GM23338 (cell line): ENCODE results near the gene PPTC7. TPM values are rescaled to one million over a fixed set of nuclear protein-coding genes. Genes with fewer than 3 reads are reported as not detected.

ENCODE experiments used
- ATAC-seq: fragments of 200-7000 bp; cut with Tn5 transposase; 3 replicates; pipeline ENCODE4 v1.9.1; 2020
- DNase-seq: peaks from one replicate; pipeline ENCODE4 v3.0.0-alpha.2; 2015; ENCODE audit warnings: low spot score
- H2AFZ ChIP-seq: fragments of 200-600 bp; sonication (generic); 2 replicates; pipeline ENCODE4 v1.8.0; 2016; ENCODE audit warnings: antibody characterized with exemption, mild to moderate bottlenecking, moderate library complexity
- H3F3A ChIP-seq: fragments of 200-600 bp; sonication (generic); replicated peaks from 2 replicates; pipeline ENCODE4 v1.8.0; 2017; ENCODE audit warnings: antibody characterized with exemption, mixed run types, low read depth
- H3K27ac ChIP-seq: fragments of 200-600 bp; sonication (generic); 2 replicates; pipeline ENCODE4 v1.6.1; 2016; ENCODE audit warnings: low read depth
- H3K27me3 ChIP-seq: fragments of 200-600 bp; sonication (generic); 2 replicates; pipeline ENCODE4 v1.8.0; 2016; ENCODE audit warnings: mild to moderate bottlenecking, mixed run types, moderate library complexity; ENCODE audit not compliant: insufficient read depth
- H3K36me3 ChIP-seq: fragments of 200-600 bp; sonication (generic); 2 replicates; pipeline ENCODE4 v1.8.0; 2016; ENCODE audit warnings: mild to moderate bottlenecking; ENCODE audit not compliant: insufficient read depth
- H3K4me1 ChIP-seq: fragments of 200-600 bp; sonication (generic); 2 replicates; pipeline ENCODE4 v1.8.0; 2016; ENCODE audit warnings: mild to moderate bottlenecking, moderate library complexity; ENCODE audit not compliant: insufficient read depth
- H3K4me2 ChIP-seq: fragments of 200-600 bp; sonication (generic); 2 replicates; pipeline ENCODE4 v1.7.1; 2017; ENCODE audit warnings: mixed run types
- H3K4me3 ChIP-seq: fragments of 200-600 bp; sonication (generic); 2 replicates; pipeline ENCODE4 v1.6.1; 2016; ENCODE audit warnings: mixed run types
- H3K79me2 ChIP-seq: fragments of 200-600 bp; sonication (generic); replicated peaks from 2 replicates; pipeline ENCODE4 v1.8.0; 2017; ENCODE audit warnings: mild to moderate bottlenecking; ENCODE audit not compliant: insufficient read depth
- H3K9me2 ChIP-seq: fragments of 200-600 bp; sonication (generic); 2 replicates; pipeline ENCODE4 v1.8.0; 2017; ENCODE audit not compliant: insufficient read depth
- H4K20me1 ChIP-seq: fragments of 200-600 bp; sonication (generic); replicated peaks from 2 replicates; pipeline ENCODE4 v1.8.0; 2017; ENCODE audit warnings: mild to moderate bottlenecking; ENCODE audit not compliant: insufficient read depth
- H3K27ac Mint-ChIP-seq: 2 replicates; pipeline ENCODE4 v1.8.0; 2020; ENCODE audit warnings: inconsistent platforms, mild to moderate bottlenecking, moderate library complexity, mixed read lengths
- H3K27me3 Mint-ChIP-seq: 3 replicates; pipeline ENCODE4 v1.8.0; 2022; ENCODE audit warnings: low read depth, mild to moderate bottlenecking, moderate library complexity, mixed read lengths, inconsistent platforms; ENCODE audit not compliant: insufficient read depth, poor library complexity
- H3K36me3 Mint-ChIP-seq: 3 replicates; pipeline ENCODE4 v1.8.0; 2021; ENCODE audit warnings: low read depth, mild to moderate bottlenecking, inconsistent platforms, moderate library complexity, mixed read lengths
- H3K4me1 Mint-ChIP-seq: 3 replicates; pipeline ENCODE4 v1.8.0; 2020; ENCODE audit warnings: mild to moderate bottlenecking, inconsistent platforms, mixed read lengths
- H3K4me3 Mint-ChIP-seq: 3 replicates; pipeline ENCODE4 v1.8.0; 2021; ENCODE audit warnings: moderate library complexity, mild to moderate bottlenecking, inconsistent platforms, mixed read lengths
- H3K9me3 Mint-ChIP-seq: 3 replicates; pipeline ENCODE4 v1.8.0; 2020; ENCODE audit warnings: moderate library complexity, mild to moderate bottlenecking, inconsistent platforms, mixed read lengths
- CREB1 ChIP-seq: fragments of 250-450 bp; sonication (Bioruptor Pico); IDR thresholded peaks from 2 replicates; pipeline ENCODE4 v1.5.0; 2020; ENCODE audit warnings: low read depth, mild to moderate bottlenecking, moderate library complexity
- ETS1 ChIP-seq: IDR thresholded peaks from 2 replicates; pipeline ENCODE4 v1.6.1; 2016; ENCODE audit warnings: antibody characterized with exemption
- EZH2 ChIP-seq: fragments of 200-600 bp; sonication (generic); IDR thresholded peaks from one replicate; pipeline ENCODE4 v1.8.0; 2017; ENCODE audit warnings: antibody characterized with exemption, mild to moderate bottlenecking, low read depth; ENCODE audit not compliant: unreplicated experiment
- EZH2phosphoT487 ChIP-seq: fragments of 200-600 bp; sonication (generic); IDR thresholded peaks from one replicate; pipeline ENCODE4 v1.8.1; 2018; ENCODE audit warnings: antibody characterized with exemption; ENCODE audit not compliant: unreplicated experiment
- JUNB ChIP-seq: IDR thresholded peaks from one replicate; pipeline ENCODE4 v1.6.1; 2016; ENCODE audit warnings: antibody characterized with exemption; ENCODE audit not compliant: unreplicated experiment
- POLR2AphosphoS5 ChIP-seq: IDR thresholded peaks from 2 replicates; pipeline ENCODE4 v1.6.1; 2016; ENCODE audit warnings: antibody characterized with exemption, low read depth
- STAT1 ChIP-seq: IDR thresholded peaks from one replicate; pipeline ENCODE4 v1.6.1; 2016; ENCODE audit warnings: antibody characterized with exemption; ENCODE audit not compliant: unreplicated experiment
- polyA plus RNA-seq: library from polyadenylated mRNA; unstranded; fragments of >200 nt; fragmentation: Nextera tagmentation; extraction: Ambion mirVana; gene quantifications from 2 replicates; pipeline ENCODE4 v1.2.1, GENCODE V29; 2016
- total RNA-seq: library from RNA; depleted of rRNA; stranded (reverse); fragments of >200 nt; shearing (Covaris generic); gene quantifications from 2 replicates; pipeline ENCODE4 v1.2.3, GENCODE V29; 2014
- TF ChIP-seq, protein P1 (sequence below): IDR thresholded peaks from one replicate; pipeline ENCODE4 v1.6.1; 2018; ENCODE audit warnings: antibody characterized with exemption; ENCODE audit not compliant: unreplicated experiment

The PPTC7 gene
- total and polyA plus RNA-seq, 2 experiments from 2014 or later = 7.5 to 17.5 TPM

GRCh38 chr12:110615171-110615570 lies 32.1 kb upstream of the PPTC7 start:
- no peaks in the 10 kb centered on the region for H4K20me1 ChIP-seq
- no peaks in the 10 kb centered on the region for H3K79me2 ChIP-seq
- H3K4me2 ChIP-seq = no peak overlapping the region
- Mint-ChIP-seq H3K27ac (no peak overlapping the region), H3K4me3 (peak overlapping the region; percentile 83; the same call in 2 of the 3 replicates), H3K9me3 (no peaks in the 10 kb centered on the region), H3K4me1 (peaks cover 11% of the 10 kb centered on the region; the same call in 2 of the 3 replicates), H3K27me3 (peaks cover 4% of the 10 kb centered on the region), H3K36me3 (no peaks in the 10 kb centered on the region)
- TF ChIP-seq EZH2 (no peak), POLR2AphosphoS5 (no peak)
- H3F3A ChIP-seq = no peaks in the 10 kb centered on the region
- no peaks in the 10 kb centered on the region for H3K27me3 ChIP-seq
- DNase-seq = no peak
- no peak for ATAC-seq
- H3K36me3 ChIP-seq = no peaks in the 10 kb centered on the region
- H3K27ac ChIP-seq = no peak overlapping the region
- H3K9me2 ChIP-seq = no peaks in the 10 kb centered on the region
- no peak overlapping the region for H3K4me3 ChIP-seq
- H3K4me1 ChIP-seq = peaks cover 4% of the 10 kb centered on the region
- H2AFZ ChIP-seq = no peak overlapping the region

DNA sequence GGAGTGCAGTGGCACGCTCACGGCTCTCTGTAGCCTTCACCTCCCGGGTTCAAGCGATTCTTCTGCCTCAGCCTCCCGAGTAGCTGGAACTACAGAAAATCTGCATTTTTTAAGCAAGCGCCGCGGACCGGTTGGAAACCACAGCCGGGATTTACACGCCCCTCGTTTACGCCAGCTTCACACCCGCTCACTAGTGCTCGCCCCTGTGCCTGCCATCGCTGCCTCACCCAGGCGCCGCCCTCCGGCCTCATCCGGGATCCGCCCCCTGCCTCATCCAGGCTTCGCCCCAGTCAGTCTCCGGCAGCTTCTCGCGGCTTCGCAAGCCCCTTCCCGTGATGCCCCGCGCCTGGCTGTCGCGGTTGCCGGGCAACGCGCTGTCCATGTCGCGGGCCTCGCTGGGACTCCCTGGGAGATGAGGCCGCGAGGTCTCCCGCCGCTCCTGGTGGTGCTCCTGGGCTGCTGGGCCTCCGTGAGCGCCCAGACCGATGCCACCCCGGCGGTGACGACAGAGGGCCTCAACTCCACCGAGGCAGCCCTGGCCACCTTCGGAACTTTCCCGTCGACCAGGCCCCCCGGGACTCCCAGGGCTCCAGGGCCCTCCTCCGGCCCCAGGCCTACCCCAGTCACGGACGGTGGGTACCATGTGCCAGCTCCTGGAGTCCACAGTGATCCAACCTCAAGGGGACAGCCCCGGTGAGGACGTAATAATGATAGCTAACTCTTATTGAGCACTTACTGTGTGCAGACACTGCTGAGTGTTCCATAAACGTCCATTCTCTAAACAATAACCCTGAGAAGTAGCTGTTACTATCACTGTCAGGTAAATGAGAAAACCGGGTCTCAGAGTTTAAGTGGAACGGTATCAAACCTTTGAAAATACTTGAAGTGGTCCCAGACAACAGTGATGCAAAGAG lies 30.9 kb upstream of the PPTC7 start, which contains the start of gene TCTN1:
TSS of gene TCTN1 (plus strand) at position 359 of the 914 bp plus-strand sequence. CDS start at position 413, 54 bp downstream.
- no peaks in the 10 kb centered on the region for H3K9me2 ChIP-seq
- H3F3A ChIP-seq = no peaks in the 10 kb centered on the region
- H3K4me1 Mint-ChIP-seq = peaks cover 3% of the 10 kb centered on the region; the same call in 2 of the 3 replicates
- H3K27ac ChIP-seq = no peak within 1 kb of the TSS
- no peaks in the 10 kb centered on the region for H3K36me3 Mint-ChIP-seq
- H3K4me1 ChIP-seq = peaks cover 4% of the 10 kb centered on the region
- H3K79me2 ChIP-seq = no peaks in the 10 kb centered on the region
- peak within 1 kb of the TSS; percentile 99 for H2AFZ ChIP-seq
- peak within 1 kb of the TSS; percentile 83 for H3K4me3 Mint-ChIP-seq
- no peaks in the 10 kb centered on the region for H4K20me1 ChIP-seq
- no peak within 1 kb of the TSS for H3K27ac Mint-ChIP-seq
- H3K36me3 ChIP-seq = no peaks in the 10 kb centered on the region
- peak within 1 kb of the TSS; percentile 89 for H3K4me2 ChIP-seq
- H3K9me3 Mint-ChIP-seq = no peaks in the 10 kb centered on the region
- DNase-seq = peak; percentile 98
- H3K27me3 Mint-ChIP-seq = peaks cover 4% of the 10 kb centered on the region
- peak within 1 kb of the TSS; percentile 79 for H3K4me3 ChIP-seq
- peak; percentile 99 for ATAC-seq
- TF ChIP-seq POLR2AphosphoS5 = peak; percentile 74
- TF ChIP-seq ETS1 = no peak
- no peak for TF ChIP-seq STAT1
- TF ChIP-seq, protein P1, sequence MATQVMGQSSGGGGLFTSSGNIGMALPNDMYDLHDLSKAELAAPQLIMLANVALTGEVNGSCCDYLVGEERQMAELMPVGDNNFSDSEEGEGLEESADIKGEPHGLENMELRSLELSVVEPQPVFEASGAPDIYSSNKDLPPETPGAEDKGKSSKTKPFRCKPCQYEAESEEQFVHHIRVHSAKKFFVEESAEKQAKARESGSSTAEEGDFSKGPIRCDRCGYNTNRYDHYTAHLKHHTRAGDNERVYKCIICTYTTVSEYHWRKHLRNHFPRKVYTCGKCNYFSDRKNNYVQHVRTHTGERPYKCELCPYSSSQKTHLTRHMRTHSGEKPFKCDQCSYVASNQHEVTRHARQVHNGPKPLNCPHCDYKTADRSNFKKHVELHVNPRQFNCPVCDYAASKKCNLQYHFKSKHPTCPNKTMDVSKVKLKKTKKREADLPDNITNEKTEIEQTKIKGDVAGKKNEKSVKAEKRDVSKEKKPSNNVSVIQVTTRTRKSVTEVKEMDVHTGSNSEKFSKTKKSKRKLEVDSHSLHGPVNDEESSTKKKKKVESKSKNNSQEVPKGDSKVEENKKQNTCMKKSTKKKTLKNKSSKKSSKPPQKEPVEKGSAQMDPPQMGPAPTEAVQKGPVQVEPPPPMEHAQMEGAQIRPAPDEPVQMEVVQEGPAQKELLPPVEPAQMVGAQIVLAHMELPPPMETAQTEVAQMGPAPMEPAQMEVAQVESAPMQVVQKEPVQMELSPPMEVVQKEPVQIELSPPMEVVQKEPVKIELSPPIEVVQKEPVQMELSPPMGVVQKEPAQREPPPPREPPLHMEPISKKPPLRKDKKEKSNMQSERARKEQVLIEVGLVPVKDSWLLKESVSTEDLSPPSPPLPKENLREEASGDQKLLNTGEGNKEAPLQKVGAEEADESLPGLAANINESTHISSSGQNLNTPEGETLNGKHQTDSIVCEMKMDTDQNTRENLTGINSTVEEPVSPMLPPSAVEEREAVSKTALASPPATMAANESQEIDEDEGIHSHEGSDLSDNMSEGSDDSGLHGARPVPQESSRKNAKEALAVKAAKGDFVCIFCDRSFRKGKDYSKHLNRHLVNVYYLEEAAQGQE = peak; percentile 19
- 0 out of 2 replicates have a peak, but pooled peaks have one; percentile 14 for TF ChIP-seq CREB1
- no peak for TF ChIP-seq JUNB
- TF ChIP-seq EZH2phosphoT487 = no peak
- no peaks in the 10 kb centered on the region for H3K27me3 ChIP-seq
